Measurements from ENCODE around the gene UNK. TPM values are rescaled to one million over a fixed set of nuclear protein-coding genes. Genes with fewer than 3 reads are reported as not detected.

Gene UNK
- total and polyA plus RNA-seq, 2 experiments from 2014 or later = 11.5 to 12.4 TPM

GRCh38 chr17:75838410-75838809 lies 53.8 kb downstream of the UNK start:
- H2AFZ ChIP-seq = no peak overlapping the region
- no peak for TF ChIP-seq EZH2 (IDR thresholded peaks at IDR 0.05; ENCODE audit: insufficient read depth, poor library complexity, severe bottlenecking)
- TF ChIP-seq EZH2phosphoT487 (IDR thresholded peaks at IDR 0.05; ENCODE audit: insufficient read depth, low read depth) = no peak
- in situ Hi-C loops (cut with MboI) = no loop called here

GRCh38 chr17:75839942-75840798 lies 55.6 kb downstream of the UNK start:
- in situ Hi-C loops (cut with MboI) = no loop called here
- H2AFZ ChIP-seq = no peak overlapping the region
- no peaks in the 10 kb centered on the region for H4K20me1 ChIP-seq (ENCODE audit: insufficient read depth)
- 89 to 90% methylated on average over 26 to 35 of the region's 36 CpGs for WGBS, 2 experiments (ENCODE audit: low coverage in 1 of 2, low lambda C conversion rate in 2 of 2, missing lambda C conversion rate in 2 of 2)
- H3K9me3 ChIP-seq (ENCODE audit: low read depth) = no peaks in the 10 kb centered on the region
- H3F3A ChIP-seq (ENCODE audit: insufficient read depth) = no peaks in the 10 kb centered on the region
- DNase-seq = no peak
- H3K9me2 ChIP-seq (ENCODE audit: insufficient read depth) = no peaks in the 10 kb centered on the region
- H3K9ac ChIP-seq = no peak overlapping the region
- TF ChIP-seq EZH2 (IDR thresholded peaks at IDR 0.05; ENCODE audit: insufficient read depth, poor library complexity, severe bottlenecking) = no peak
- TF ChIP-seq EZH2phosphoT487 (IDR thresholded peaks at IDR 0.05; ENCODE audit: insufficient read depth, low read depth) = no peak
- no peak overlapping the region for H3K27ac ChIP-seq
- no peaks in the 10 kb centered on the region for H3K79me2 ChIP-seq (ENCODE audit: insufficient read depth)
- no peaks in the 10 kb centered on the region for H3K27me3 ChIP-seq (replicated peaks; ENCODE audit: insufficient read depth)
- no peak overlapping the region for H3K4me3 ChIP-seq
- H3K4me1 ChIP-seq (ENCODE audit: insufficient read depth) = no peaks in the 10 kb centered on the region; the same call in 1 of the 2 replicates
- no peaks in the 10 kb centered on the region for H3K36me3 ChIP-seq (ENCODE audit: low read depth)
- H3K4me2 ChIP-seq (ENCODE audit: unreplicated experiment) = no peak overlapping the region

More at GRCh38 chr17:75838410-75838809, 53.8 kb downstream of the UNK start:
- Histone ChIP-seq H3F3A (ENCODE audit: insufficient read depth) (no peaks in the 10 kb centered on the region), H3K9me3 (ENCODE audit: low read depth) (no peaks in the 10 kb centered on the region), H3K4me2 (ENCODE audit: unreplicated experiment) (no peak overlapping the region), H3K4me3 (no peak overlapping the region), H3K27ac (no peak overlapping the region), H3K79me2 (ENCODE audit: insufficient read depth) (no peaks in the 10 kb centered on the region), H3K9me2 (ENCODE audit: insufficient read depth) (no peaks in the 10 kb centered on the region), H3K4me1 (ENCODE audit: insufficient read depth) (no peaks in the 10 kb centered on the region), H3K27me3 (replicated peaks; ENCODE audit: insufficient read depth) (no peaks in the 10 kb centered on the region), H3K36me3 (ENCODE audit: low read depth) (no peaks in the 10 kb centered on the region), H4K20me1 (ENCODE audit: insufficient read depth) (no peaks in the 10 kb centered on the region), H3K9ac (no peak overlapping the region)
- WGBS, 2 experiments (ENCODE audit: low coverage in 1 of 2, low lambda C conversion rate in 2 of 2, missing lambda C conversion rate in 2 of 2) = 93 to 96% methylated on average over 15 of the region's 15 CpGs
- no peak for DNase-seq

- H3K4me2 ChIP-seq (ENCODE audit: unreplicated experiment) = no peak overlapping the region
- H3K9ac ChIP-seq = no peak overlapping the region
- 72 to 74% methylated on average over 7 of the region's 7 CpGs for WGBS, 2 experiments (ENCODE audit: low coverage in 1 of 2, low lambda C conversion rate in 2 of 2, missing lambda C conversion rate in 2 of 2)
- no peak for DNase-seq
- no peaks in the 10 kb centered on the region for H3K79me2 ChIP-seq (ENCODE audit: insufficient read depth)
- H3K9me3 ChIP-seq (ENCODE audit: low read depth) = no peaks in the 10 kb centered on the region
- no peak overlapping the region for H3K4me3 ChIP-seq
- no peak overlapping the region for H3K27ac ChIP-seq
- TF ChIP-seq EZH2phosphoT487 (IDR thresholded peaks at IDR 0.05; ENCODE audit: insufficient read depth, low read depth) = no peak
- TF ChIP-seq EZH2 (IDR thresholded peaks at IDR 0.05; ENCODE audit: insufficient read depth, poor library complexity, severe bottlenecking) = no peak
- peaks cover 3% of the 10 kb centered on the region for H3K4me1 ChIP-seq (ENCODE audit: insufficient read depth)
- no peaks in the 10 kb centered on the region for H4K20me1 ChIP-seq (ENCODE audit: insufficient read depth)
- no peaks in the 10 kb centered on the region for H3K36me3 ChIP-seq (ENCODE audit: low read depth)
- H2AFZ ChIP-seq = no peak overlapping the region
- H3K27me3 ChIP-seq (replicated peaks; ENCODE audit: insufficient read depth) = no peaks in the 10 kb centered on the region
- no peaks in the 10 kb centered on the region for H3K9me2 ChIP-seq (ENCODE audit: insufficient read depth)
- no peaks in the 10 kb centered on the region for H3F3A ChIP-seq (ENCODE audit: insufficient read depth)
- in situ Hi-C loops (cut with MboI) = no loop called here
Observed at GRCh38 chr17:75840799-75841164, 56.2 kb downstream of the UNK start.

- H3K36me3 ChIP-seq (ENCODE audit: low read depth) = no peaks in the 10 kb centered on the region
- no peak overlapping the region for H3K4me2 ChIP-seq (ENCODE audit: unreplicated experiment)
- H3K4me3 ChIP-seq = no peak overlapping the region
- no peaks in the 10 kb centered on the region for H3K9me3 ChIP-seq (ENCODE audit: low read depth)
- no peak for DNase-seq
- H3K27me3 ChIP-seq (replicated peaks; ENCODE audit: insufficient read depth) = no peaks in the 10 kb centered on the region
- no peak overlapping the region for H3K9ac ChIP-seq
- H4K20me1 ChIP-seq (ENCODE audit: insufficient read depth) = no peaks in the 10 kb centered on the region
- H3K4me1 ChIP-seq (ENCODE audit: insufficient read depth) = peaks cover 3% of the 10 kb centered on the region
- H3K27ac ChIP-seq = no peak overlapping the region
- H3K79me2 ChIP-seq (ENCODE audit: insufficient read depth) = no peaks in the 10 kb centered on the region
- no peaks in the 10 kb centered on the region for H3F3A ChIP-seq (ENCODE audit: insufficient read depth)
- in situ Hi-C loops (cut with MboI) = no loop called here
- no peak overlapping the region for H2AFZ ChIP-seq
- no peaks in the 10 kb centered on the region for H3K9me2 ChIP-seq (ENCODE audit: insufficient read depth)
- WGBS, 2 experiments (ENCODE audit: low coverage in 1 of 2, low lambda C conversion rate in 2 of 2, missing lambda C conversion rate in 2 of 2) = 77 to 79% methylated on average over 15 to 18 of the region's 18 CpGs
- no peak for TF ChIP-seq EZH2phosphoT487 (IDR thresholded peaks at IDR 0.05; ENCODE audit: insufficient read depth, low read depth)
- no peak for TF ChIP-seq EZH2 (IDR thresholded peaks at IDR 0.05; ENCODE audit: insufficient read depth, poor library complexity, severe bottlenecking)
Observed at GRCh38 chr17:75842411-75842810, 57.8 kb downstream of the UNK start.
